Stomach (tissue), 9 donors: ENCODE measurements around the gene TNFRSF14. TPM values are rescaled to one million over a fixed set of nuclear protein-coding genes. Genes with fewer than 3 reads are reported as not detected.

Experiments
- DNase-seq, 2 donors: peaks; one replicate each; pipeline versions ENCODE4 v3.0.0 to v3.0.0-alpha.2; 2013 to 2019
- H3K27ac ChIP-seq, 5 donors: fragments of 200-600 bp in 4 of 5; sonication (generic) in 4 of 5; one replicate each; pipeline ENCODE4 v1.5.1; 2013 to 2019; ENCODE audit warnings: mild to moderate bottlenecking in 1 of 5, moderate library complexity in 1 of 5
- H3K27me3 ChIP-seq, 3 donors: fragments of 200-600 bp; sonication (generic); one replicate each; pipeline ENCODE4 v1.5.1; 2017 to 2019; ENCODE audit warnings: mixed run types in 1 of 3
- H3K36me3 ChIP-seq, 4 donors: fragments of 200-600 bp; sonication (generic); 1 replicate in 3 of 4; 2 replicates in 1 of 4; pipeline ENCODE4 v1.5.1; 2016 to 2019
- H3K4me1 ChIP-seq, 4 donors: fragments of 200-600 bp; sonication (generic); one replicate each; pipeline ENCODE4 v1.5.1; 2016 to 2019
- H3K4me3 ChIP-seq, 4 donors: fragments of 200-600 bp; sonication (generic) in 3 of 4; one replicate each; pipeline ENCODE4 v1.5.1; 2016 to 2019; ENCODE audit warnings: mild to moderate bottlenecking in 1 of 4
- H3K9me3 ChIP-seq, 4 donors: fragments of 200-600 bp; sonication (generic); one replicate each; pipeline ENCODE4 v1.5.1; 2016 to 2019
- EP300 ChIP-seq: sonication (generic); formaldehyde crosslinking; IDR thresholded peaks from one replicate; pipeline ENCODE4 v1.6.1; 2017; ENCODE audit warnings: antibody characterized with exemption
- POLR2A ChIP-seq, 4 donors: fragments of 450-650 bp; IDR thresholded peaks; one replicate each; pipeline ENCODE4 v1.6.1; 2016; ENCODE audit warnings: antibody characterized with exemption in 4 of 4, control low read depth in 2 of 4, mild to moderate bottlenecking in 1 of 4, moderate library complexity in 1 of 4
- POLR2AphosphoS5 ChIP-seq, 3 donors: sonication (generic); formaldehyde crosslinking; IDR thresholded peaks; one replicate each; pipeline ENCODE4 v1.6.1; 2016; ENCODE audit warnings: antibody characterized with exemption in 3 of 3
- WGBS, 5 donors: extraction: QIAGEN DNeasy Blood & Tissue Kit in 3 of 5; methylation state at CpG; one replicate each; pipeline versions ENCODE4 v1.1.5 to v1.1.7; 2013 to 2018; 5-methylcytosine and 5-hydroxymethylcytosine counted together
- intact Hi-C: fragments of 100-400 bp; cut with DNase I; formaldehyde crosslinking; loops from one replicate; pipeline ENCODE4 v1.15.1; 2023; ENCODE audit warnings: low total_unique reads
- polyA plus RNA-seq, 3 donors: library from polyadenylated mRNA; stranded (reverse); fragments of 200-250 nt; gene quantifications; one replicate each; pipeline ENCODE4 v1.2.3, GENCODE V29; 2013
- total RNA-seq, 5 donors: library from RNA; depleted of rRNA; stranded (reverse); fragments of >200 nt; gene quantifications; one replicate each; pipeline versions ENCODE4 v1.1.0 to v1.2.3, GENCODE V29; 2014 to 2016
- TF ChIP-seq, protein P1 (sequence below), 7 experiments: fragments of 450-650 bp in 4 of 7; fragments of 200-600 bp in 3 of 7; sonication (generic) in 3 of 7; IDR thresholded peaks; one replicate each; pipeline ENCODE4 v1.5.1; 2016 to 2019; ENCODE audit warnings: antibody characterized with exemption in 7 of 7, control low read depth in 2 of 7, mild to moderate bottlenecking in 1 of 7
- donor health status: healthy with polysubstance abuse.
- donor health status: Bipolar disorder and iron deficiency.
- donor health status: healthy.

The TNFRSF14 gene
- total and polyA plus RNA-seq, 8 donors: 33.2 to 413 (median 103) TPM

DNA sequence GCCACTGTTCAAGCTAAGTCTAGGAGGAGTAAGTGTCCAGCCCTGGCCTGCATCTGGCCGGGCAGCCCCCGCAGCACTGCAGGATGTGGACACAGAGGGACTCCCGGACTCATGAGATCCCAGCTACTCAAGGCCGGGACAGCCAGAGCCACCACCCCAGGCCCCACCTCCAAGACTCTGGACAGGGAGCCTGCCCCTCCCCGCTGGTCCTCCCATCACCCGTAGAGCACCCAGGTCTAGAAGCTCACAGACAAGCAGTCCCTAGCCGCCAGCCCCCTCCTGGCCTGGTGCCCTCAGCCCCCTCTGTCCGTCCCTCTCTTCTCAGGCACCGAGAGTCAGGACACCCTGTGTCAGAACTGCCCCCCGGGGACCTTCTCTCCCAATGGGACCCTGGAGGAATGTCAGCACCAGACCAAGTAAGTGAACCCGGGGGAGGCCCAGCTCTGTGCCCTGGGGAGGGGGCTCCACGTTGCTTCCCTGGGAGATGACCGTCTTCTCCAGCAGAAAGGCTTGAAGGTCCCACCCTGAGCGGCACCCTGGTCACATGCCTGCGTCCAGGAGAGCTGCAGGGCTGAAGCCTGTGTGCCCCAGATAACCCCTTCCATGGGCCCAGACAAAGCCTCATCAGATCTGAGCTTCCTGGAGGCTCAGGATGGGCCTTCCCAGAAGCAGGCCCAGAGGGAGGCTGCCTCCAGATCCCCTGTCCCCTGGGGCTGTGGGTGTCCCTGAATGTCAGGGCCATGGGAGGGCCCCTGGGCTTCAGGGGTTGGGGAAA, 4.3 kb downstream of the TNFRSF14 start:
- TF ChIP-seq POLR2A (IDR thresholded peaks at IDR 0.05) (no peak), EP300 (no peak), POLR2AphosphoS5 (IDR thresholded peaks at IDR 0.05) (no peak)
- TF ChIP-seq, protein P1, sequence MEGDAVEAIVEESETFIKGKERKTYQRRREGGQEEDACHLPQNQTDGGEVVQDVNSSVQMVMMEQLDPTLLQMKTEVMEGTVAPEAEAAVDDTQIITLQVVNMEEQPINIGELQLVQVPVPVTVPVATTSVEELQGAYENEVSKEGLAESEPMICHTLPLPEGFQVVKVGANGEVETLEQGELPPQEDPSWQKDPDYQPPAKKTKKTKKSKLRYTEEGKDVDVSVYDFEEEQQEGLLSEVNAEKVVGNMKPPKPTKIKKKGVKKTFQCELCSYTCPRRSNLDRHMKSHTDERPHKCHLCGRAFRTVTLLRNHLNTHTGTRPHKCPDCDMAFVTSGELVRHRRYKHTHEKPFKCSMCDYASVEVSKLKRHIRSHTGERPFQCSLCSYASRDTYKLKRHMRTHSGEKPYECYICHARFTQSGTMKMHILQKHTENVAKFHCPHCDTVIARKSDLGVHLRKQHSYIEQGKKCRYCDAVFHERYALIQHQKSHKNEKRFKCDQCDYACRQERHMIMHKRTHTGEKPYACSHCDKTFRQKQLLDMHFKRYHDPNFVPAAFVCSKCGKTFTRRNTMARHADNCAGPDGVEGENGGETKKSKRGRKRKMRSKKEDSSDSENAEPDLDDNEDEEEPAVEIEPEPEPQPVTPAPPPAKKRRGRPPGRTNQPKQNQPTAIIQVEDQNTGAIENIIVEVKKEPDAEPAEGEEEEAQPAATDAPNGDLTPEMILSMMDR (IDR thresholded peaks at IDR 0.05): no peak
- Histone ChIP-seq H3K4me1 (peaks cover 31 to 48% (median 47%) of the 10 kb centered on the region in 4 donors), H3K9me3 (no peaks in the 10 kb centered on the region), H3K27me3 (peaks cover 0 to under 1% (median 0%) of the 10 kb centered on the region in 3 donors), H3K36me3 (peaks cover 33 to 65% (median 60%) of the 10 kb centered on the region in 4 donors), H3K4me3 (no peak overlapping the region), H3K27ac (no peak overlapping the region)
- intact Hi-C loops: no loop called here
- DNase-seq: no peak
- WGBS, 5 donors: 83 to 88% (median 88%) methylated on average over 6 to 15 of the region's 15 CpGs

GRCh38 chr1:2561446-2561845, 5.3 kb downstream of the TNFRSF14 start:
- no peak overlapping the region for H3K27ac ChIP-seq
- H3K27me3 ChIP-seq: peaks cover 0 to 10% (median 0%) of the 10 kb centered on the region in 3 donors
- peaks cover 33 to 65% (median 60%) of the 10 kb centered on the region in 4 donors for H3K36me3 ChIP-seq
- H3K9me3 ChIP-seq: no peaks in the 10 kb centered on the region
- H3K4me1 ChIP-seq: peaks cover 29 to 45% (median 43%) of the 10 kb centered on the region in 4 donors
- no peak overlapping the region for H3K4me3 ChIP-seq
- WGBS, 5 donors: 82 to 92% (median 85%) methylated on average over 9 to 11 of the region's 11 CpGs
- TF ChIP-seq, protein P1 (IDR thresholded peaks at IDR 0.05): no peak
- no peak for TF ChIP-seq POLR2AphosphoS5 (IDR thresholded peaks at IDR 0.05)
- TF ChIP-seq POLR2A (IDR thresholded peaks at IDR 0.05): no peak
- no peak for TF ChIP-seq EP300
- intact Hi-C loops: no loop called here
- DNase-seq: no peak

GRCh38 chr1:2561898-2562895, 6.0 kb downstream of the TNFRSF14 start:
- peaks cover 33 to 65% (median 60%) of the 10 kb centered on the region in 4 donors for H3K36me3 ChIP-seq
- 86 to 92% (median 91%) methylated on average over 19 to 24 of the region's 24 CpGs for WGBS, 5 donors
- peaks cover 0 to 18% (median 0%) of the 10 kb centered on the region in 3 donors for H3K27me3 ChIP-seq
- TF ChIP-seq POLR2A (IDR thresholded peaks at IDR 0.05): no peak
- TF ChIP-seq, protein P1 (IDR thresholded peaks at IDR 0.05): peak in 1 of 7 experiments; percentile 24
- no peak for TF ChIP-seq EP300
- no peak for TF ChIP-seq POLR2AphosphoS5 (IDR thresholded peaks at IDR 0.05)
- intact Hi-C loops: no loop called here
- no peak overlapping the region for H3K4me3 ChIP-seq
- H3K27ac ChIP-seq: no peak overlapping the region
- H3K4me1 ChIP-seq: peaks cover 23 to 40% (median 37%) of the 10 kb centered on the region in 4 donors
- no peaks in the 10 kb centered on the region for H3K9me3 ChIP-seq
- no peak for DNase-seq

- TF ChIP-seq POLR2AphosphoS5 (IDR thresholded peaks at IDR 0.05): no peak
- intact Hi-C loops: no loop called here
- peaks cover 31 to 60% (median 58%) of the 10 kb centered on the region in 4 donors for H3K36me3 ChIP-seq
- H3K27ac ChIP-seq: no peak overlapping the region
- WGBS, 5 donors: 74 to 83% (median 79%) methylated on average over 13 to 18 of the region's 18 CpGs
- no peaks in the 10 kb centered on the region for H3K9me3 ChIP-seq
- DNase-seq: peak in 1 of 2 donors; percentile 69
- no peak overlapping the region for H3K4me3 ChIP-seq
- H3K4me1 ChIP-seq: peaks cover 13 to 30% (median 27%) of the 10 kb centered on the region in 4 donors
- H3K27me3 ChIP-seq: peaks cover 0 to 22% (median 0%) of the 10 kb centered on the region in 3 donors
Measured at GRCh38 chr1:2563205-2563604, 7.0 kb downstream of the TNFRSF14 start.
